ENCODE measurements around the gene ATP8A1.
"Not testable (repeated sequence)": the region's sequence is repeated elsewhere in the genome, so short reads cannot be mapped to it uniquely, and the experiment has no call there.

The ATP8A1 gene

GRCh38 chr4:42656944-42657792 lies at the start of gene ATP8A1:
Gene ATP8A1, minus strand, starts transcription at chr4:42657105. Its CDS starts 232 bp downstream, at chr4:42656873.
- DNase-seq: peak; percentile 88

GRCh38 chr4:42706086-42706485 lies 49.2 kb upstream of the ATP8A1 start:
- no peak for DNase-seq

GRCh38 chr4:42703813-42704212 lies 46.9 kb upstream of the ATP8A1 start:
- DNase-seq: no peak

GRCh38 chr4:42702895-42703294 lies 46.0 kb upstream of the ATP8A1 start:
- no peak for DNase-seq

- DNase-seq: not testable (repeated sequence)
Observed at GRCh38 chr4:42701780-42702179, 44.9 kb upstream of the ATP8A1 start.

- no peak for DNase-seq
Observed at GRCh38 chr4:42690537-42690936, 33.6 kb upstream of the ATP8A1 start.

GRCh38 chr4:42683393-42683792 lies 26.5 kb upstream of the ATP8A1 start:
- DNase-seq: no peak

GRCh38 chr4:42678512-42678911 lies 21.6 kb upstream of the ATP8A1 start:
- DNase-seq: no peak

GRCh38 chr4:42676066-42676951 lies 19.4 kb upstream of the ATP8A1 start:
- DNase-seq: no peak

- DNase-seq: peak; percentile 34
Observed at GRCh38 chr4:42673082-42673425, 16.1 kb upstream of the ATP8A1 start.

GRCh38 chr4:42672359-42673081 lies 15.6 kb upstream of the ATP8A1 start:
- no peak for DNase-seq

- no peak for DNase-seq
Observed at GRCh38 chr4:42671431-42672194, 14.7 kb upstream of the ATP8A1 start.

GRCh38 chr4:42658261-42658660 lies 1.4 kb upstream of the ATP8A1 start:
- DNase-seq: no peak

GRCh38 chr4:42656679-42656943 lies 294 bp downstream of the ATP8A1 start:
- no peak for DNase-seq

- no peak for DNase-seq
Observed at GRCh38 chr4:42655921-42656678, 805 bp downstream of the ATP8A1 start.

- DNase-seq: peak; percentile 14
Observed at GRCh38 chr4:42655269-42655637, 1.7 kb downstream of the ATP8A1 start.

- DNase-seq: peak; percentile 55
Observed at GRCh38 chr4:42654631-42655268, 2.2 kb downstream of the ATP8A1 start.

GRCh38 chr4:42653626-42654560 lies 3.0 kb downstream of the ATP8A1 start:
- DNase-seq: no peak

- not testable (repeated sequence) for DNase-seq
Observed at GRCh38 chr4:42652529-42653231, 4.2 kb downstream of the ATP8A1 start.

- DNase-seq: no peak
Observed at GRCh38 chr4:42649870-42650269, 7.0 kb downstream of the ATP8A1 start.

Data from kidney glomerular epithelial cell (primary cell).